ENCODE measurements around the gene THAP7.

GRCh38 chr22:21033895-21034294 lies 32.0 kb upstream of the THAP7 start:
- no peak for TF ChIP-seq EZH2 (IDR thresholded peaks at IDR 0.05; ENCODE audit: borderline replicate concordance, low read depth, low read length, poor library complexity, severe bottlenecking)
- no peak for TF ChIP-seq CTCF (conservative IDR thresholded peaks at IDR 0.05; ENCODE audit: low read depth, low read length)

Data from A673 (cell line).